Mucosa of gallbladder (tissue), 1 donor: Measurements from ENCODE around the gene SMAD3. TPM values are rescaled to one million over a fixed set of nuclear protein-coding genes. Genes with fewer than 3 reads are reported as not detected.
"Not testable (repeated sequence)": the region's sequence is repeated elsewhere in the genome, so short reads cannot be mapped to it uniquely, and the experiment has no call there.

Source experiments
- DNase-seq: peaks from one replicate; pipeline ENCODE4 v3.0.0-alpha.2; 2020; ENCODE audit warnings: low spot score
- total RNA-seq: library from RNA; stranded (reverse); gene quantifications from one replicate; pipeline ENCODE4 v1.2.1, GENCODE V29; 2021
- donor health status: DM: no; HTN: no; CAD: no.

Gene SMAD3
- total RNA-seq, 1 donor from 2014 or later = 59.0 TPM

DNA sequence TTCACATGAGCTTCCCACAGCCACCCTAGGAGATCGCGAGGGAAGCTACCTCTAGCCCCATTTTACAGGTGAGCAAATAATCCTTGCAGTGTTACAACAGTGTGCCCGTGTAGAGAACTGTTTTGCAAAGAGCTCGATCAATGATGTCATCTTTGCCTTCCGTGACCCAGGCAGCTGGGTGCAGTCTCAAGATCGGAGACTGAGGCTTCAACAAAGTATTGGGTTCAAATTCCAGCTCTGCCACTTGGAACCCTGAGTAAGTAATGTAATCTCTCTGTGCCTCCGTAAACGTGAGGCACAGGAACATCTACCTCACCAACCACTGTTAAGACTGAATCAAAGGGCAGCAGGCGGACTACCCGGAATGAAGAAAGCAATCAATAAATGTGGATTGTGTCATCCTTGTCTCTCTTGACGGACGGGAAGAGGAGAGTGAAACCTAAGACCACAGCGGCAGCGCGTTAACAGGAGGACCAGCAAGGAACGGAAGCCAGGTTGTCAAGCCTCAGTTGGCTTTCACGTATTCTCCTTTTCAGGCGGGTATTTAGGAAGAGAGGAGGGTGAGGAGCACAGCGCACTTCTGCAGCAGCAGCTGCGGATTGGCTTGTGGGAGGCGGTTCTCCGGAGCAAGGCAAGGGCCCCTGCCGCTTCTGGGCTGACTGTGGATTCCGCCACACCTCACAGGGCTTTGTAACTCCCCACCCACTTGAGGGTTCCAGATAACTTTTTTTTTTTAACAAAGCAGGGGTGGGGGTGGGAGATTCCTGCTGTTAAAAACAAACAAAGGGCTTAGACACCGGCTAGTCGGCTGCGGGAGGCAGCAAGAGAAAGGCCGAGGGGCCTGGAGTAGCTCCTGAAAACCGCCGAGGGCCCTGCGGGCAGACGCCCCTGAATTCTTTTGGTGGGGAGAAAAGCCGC lies 1.5 kb upstream of the SMAD3 start:
- DNase-seq = peak; percentile 70

DNA sequence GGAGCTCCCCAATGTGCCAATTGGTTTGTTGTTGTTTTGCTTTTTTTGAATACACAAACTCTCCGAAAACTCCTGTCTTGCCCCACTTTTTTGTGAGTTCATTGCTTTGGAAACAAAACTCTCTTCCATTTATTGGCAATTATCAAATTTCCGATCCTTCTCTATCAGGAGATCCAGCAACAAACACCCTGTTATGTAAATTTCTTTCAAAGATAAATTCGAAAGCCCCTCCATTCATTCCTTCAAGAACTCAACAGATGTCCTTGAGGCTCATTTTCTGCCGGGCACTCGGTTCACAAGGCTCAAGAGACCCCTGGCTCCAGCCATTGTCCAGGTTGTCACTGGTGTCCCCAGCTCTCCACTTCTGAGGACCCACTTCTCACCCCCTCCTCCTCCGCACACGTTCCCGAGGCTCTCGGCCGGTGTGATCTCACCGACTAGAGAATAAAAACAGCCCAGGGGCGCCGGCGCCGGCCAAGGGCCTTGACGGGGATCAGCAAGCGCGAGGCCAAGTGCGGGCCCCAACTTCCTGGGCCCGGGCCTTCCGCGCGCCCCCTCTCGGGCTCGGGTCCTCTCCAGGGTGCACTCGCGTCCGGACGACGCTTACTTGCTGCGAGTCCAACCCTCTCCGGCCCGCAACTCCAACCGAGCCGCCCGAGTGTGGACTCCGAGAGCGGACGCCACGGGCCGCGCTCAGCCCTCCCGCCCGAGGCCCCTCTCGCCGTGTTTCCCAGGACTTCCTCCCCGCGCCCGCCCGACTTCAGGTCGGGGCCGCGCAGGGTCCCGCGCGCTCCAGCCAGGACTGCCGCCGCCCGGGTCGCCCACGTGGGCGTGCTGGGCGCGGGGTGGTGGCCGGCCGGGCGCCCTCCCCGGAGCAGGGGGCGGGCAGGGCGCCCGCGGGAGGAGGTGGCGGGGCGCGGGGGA lies 533 bp upstream of the SMAD3 start:
- no peak for DNase-seq

DNA sequence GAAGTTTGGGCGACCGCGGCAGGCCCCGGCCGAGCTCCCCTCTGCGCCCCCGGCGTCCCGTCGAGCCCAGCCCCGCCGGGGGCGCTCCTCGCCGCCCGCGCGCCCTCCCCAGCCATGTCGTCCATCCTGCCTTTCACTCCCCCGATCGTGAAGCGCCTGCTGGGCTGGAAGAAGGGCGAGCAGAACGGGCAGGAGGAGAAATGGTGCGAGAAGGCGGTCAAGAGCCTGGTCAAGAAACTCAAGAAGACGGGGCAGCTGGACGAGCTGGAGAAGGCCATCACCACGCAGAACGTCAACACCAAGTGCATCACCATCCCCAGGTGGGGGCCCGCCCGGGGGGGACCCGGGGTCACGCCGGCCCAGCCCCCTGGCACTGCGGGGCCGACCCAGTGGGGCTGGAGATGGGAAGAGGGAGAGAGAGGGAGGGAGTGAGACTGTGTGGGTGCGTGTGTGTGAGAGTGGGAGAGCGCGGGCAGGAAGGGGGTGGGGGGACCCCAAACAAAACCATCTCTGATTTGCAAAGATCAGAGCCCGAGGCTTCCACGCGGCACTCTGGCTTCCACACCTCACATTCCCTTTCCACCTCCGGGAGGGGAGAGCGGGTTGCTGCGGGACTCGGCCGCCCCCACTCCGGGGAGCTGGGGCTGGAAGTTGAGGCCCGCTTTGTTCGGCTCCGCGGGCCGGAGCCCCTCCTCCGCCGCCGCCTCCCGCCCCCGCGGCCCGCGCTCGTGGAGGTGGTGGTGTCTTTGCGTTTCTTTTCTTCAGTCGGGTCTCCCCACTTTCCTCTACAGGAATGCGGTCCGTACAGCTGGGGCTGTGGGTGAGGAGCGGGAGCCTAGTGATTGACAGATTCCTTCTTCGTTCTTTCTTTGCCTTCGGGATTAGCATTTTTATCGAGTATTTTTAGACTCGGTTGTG lies 898 bp downstream of the SMAD3 start:
- DNase-seq = no peak

DNA sequence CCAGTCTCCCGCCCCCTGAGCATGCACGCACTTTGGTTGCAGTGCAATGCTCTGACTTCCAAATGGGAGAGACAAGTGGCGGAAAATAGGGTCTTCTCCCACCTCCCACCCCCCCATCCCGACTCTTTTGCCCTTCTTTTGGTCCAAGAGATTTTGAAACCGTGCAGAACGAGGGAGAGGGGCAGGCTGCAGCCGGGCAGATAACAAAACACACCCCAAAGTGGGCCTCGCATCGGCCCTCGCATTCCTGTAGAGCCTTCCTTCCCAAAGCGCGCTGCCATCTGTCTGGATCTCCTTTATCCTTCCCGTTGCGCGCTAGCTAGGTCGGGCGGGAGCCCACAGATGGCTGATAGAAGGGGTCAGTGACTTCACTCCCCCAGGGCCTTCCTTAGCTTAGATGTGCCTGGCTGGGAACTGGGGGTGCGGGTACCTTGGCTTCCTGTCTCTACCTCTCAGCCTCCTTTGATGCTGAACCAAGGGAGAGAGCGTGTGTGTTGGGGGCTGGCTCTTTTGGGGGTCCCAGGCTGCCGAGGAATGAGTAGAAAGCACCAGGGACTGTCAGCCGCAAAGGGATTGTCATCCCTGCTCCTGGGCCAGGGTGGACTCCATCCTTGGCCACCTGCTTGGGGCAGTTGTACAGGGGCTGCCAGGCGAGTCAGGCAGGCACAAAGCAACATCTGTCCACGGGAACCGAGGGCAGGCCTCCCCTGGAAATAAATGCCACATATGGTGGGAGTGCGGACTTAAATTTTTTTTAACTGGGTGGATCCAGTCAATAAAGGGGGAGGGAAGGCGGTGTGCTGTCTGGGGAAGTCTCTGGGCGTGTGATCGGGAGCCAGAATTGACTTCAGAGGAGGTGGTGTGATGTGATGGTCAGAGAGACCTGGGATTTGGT lies 1.8 kb downstream of the SMAD3 start:
- DNase-seq = no peak

DNA sequence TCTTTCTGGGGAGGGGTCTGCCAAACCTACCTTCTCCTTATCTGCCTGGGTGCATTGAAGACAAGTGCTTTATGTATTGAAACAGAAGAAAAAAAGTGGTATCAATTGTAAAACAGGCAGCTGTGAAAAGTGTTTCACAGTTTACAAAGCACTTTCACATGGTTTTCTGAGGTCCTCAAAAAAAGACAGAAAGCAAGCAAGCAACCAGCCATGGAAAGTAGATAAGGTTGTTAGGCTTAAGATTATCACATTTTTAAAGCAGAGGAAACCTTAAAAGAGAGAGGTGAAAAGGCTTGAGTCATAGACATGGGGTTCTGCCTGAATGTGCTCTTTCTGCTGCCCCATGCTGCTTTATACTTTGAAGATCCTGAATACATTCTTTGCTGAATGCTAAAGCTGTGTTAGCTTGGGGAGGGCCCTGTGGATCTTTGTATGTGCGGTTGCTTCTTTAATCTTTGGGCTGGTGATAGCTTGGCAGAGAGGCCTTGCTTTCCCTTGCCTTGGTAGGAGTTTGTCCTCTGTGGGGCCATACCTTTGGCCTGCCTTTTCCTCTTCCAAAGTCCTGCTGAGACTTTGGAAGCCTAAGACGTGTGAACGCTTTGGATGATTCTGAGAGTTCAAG lies 2.6 kb downstream of the SMAD3 start:
- no peak for DNase-seq

DNA sequence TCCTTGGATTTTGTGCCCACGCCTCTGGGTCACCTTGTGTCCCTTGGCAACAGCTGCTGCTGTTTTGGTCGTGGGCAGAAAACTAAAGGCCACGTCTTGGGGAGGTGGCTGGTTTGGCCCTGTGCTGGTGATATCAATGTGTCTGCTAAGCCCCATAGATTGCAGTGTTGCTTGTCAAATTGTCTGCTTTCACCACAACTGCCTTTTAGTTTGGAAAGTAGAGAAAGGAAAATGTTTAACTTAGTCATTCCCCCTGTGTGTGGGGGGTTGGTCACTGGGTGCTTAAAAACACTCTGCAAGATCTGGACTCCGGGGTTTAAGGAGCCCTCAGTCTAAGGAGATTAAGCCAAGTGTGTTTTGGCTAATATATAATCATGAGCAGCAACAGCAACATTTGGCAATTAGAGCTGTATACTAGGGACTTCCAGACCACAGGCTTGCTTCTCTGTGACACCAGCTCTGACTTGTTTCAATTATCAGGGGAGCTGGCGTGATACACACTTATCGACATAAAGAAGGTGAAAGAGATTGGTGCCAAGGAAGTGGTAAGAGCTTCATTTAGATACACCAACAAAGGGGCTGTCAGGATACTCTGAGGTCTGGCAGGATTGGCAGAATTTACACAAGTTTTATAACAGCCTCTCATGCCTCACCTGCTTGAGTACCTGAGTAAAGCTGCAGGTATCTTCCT lies 3.5 kb downstream of the SMAD3 start:
- DNase-seq = no peak

DNA sequence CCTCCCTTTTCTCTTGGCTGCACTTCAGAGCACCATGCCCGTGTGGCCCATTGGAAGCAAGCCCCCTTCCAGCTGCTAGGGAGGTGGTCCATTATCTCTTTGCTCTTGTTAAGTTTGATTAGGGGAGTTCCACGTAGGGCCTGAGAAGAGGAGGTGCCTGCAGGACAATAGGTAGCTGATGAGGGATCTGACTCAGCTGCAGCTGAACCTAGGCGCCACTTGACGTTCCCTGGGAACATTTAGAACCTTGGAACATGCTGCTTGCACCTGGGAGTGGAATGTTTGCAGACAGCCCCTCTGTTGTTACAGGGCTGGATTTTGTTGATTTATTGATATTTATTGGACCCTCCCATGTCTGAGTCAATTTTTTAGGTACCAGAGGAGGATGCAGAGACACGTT lies 4.7 kb downstream of the SMAD3 start:
- DNase-seq = no peak

DNA sequence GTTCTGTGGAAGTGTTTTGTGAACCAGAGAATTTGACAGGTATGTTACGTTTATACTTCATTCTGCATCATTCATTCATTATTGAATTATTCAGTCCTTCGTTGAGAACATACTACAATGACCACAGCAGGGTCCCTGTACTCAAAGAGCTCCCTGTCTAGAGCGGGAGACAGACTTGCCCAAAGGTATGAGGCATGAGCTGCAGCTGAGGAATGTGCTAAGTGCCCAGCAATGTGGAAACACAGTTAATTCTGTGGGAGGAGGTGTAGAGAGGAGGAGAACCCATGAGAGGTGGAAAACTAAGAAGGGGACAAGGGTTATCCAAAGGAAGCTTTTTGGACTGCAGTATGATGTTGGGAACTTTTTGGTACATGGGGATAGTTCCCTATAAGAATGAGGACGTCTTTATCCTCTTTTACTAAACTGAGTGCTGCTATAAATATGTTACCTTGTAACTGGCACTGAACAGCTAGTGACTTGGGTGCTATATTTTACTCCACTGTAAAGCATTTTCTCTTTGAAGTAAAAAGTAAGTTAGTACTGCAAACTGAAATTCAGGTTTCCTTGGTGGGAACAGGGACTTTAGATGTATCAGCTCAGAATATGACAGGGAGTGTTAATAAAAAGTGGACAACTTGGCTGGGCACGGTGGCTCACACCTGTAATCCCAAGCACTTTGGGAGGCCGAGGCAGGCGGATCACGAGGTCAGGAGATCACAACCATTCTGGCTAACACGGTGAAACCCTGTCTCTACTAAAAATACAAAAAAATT lies 5.7 kb downstream of the SMAD3 start:
- no peak for DNase-seq

DNA sequence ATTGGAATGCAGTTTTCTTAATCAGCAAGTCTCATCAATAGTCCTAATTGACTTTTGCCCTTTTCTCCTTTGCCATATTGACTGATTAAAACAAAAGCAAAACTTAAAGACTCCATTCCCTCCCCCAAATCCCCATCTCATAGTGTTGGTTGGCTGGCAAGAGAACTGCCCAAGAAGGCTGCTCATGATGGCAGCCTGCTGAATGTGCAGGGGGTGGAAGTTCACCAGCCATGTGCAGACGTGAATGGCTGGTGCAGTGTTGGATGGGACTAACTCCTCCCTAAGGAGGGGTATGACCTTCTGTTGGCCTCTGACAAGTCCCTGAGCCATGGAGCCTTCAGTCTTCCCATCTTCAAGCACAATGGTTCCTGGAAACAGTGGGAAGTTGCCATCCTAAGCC lies 7.0 kb downstream of the SMAD3 start:
- no peak for DNase-seq

DNA sequence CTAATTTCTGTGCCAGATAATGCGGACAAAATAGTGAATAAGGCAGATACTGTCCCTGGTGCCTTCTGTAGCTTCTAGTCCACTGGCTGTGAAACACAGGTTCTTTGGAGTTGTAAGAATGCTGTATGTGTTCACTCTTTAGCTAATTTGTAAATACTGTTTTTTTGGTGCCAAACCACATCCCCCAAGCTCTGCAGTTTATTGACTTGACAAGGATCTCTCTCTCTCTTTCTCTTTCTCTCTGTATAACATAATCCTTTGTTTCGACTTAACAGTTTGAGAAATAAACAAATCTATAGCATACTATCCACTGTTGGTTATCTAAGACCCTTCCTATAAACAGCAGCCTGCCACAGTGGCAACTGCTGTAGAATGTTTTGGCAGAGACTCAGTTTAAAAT lies 7.6 kb downstream of the SMAD3 start:
- no peak for DNase-seq

DNA sequence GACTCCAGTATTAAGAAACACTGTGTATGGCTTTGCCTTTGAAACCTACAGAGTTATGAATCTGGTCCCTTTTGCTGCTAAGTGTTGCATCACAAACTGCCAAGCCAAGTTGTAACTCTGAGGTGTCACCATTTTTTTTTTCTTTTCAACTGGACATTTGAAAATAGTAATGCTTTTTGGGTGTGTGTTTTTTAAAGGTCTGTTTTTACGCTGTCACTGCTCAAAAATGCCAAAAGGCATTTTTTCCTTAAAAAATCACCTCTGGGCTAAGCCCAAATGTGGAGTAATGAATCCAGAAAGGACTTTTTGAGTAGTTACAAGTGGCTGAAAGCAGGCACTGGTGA lies 9.5 kb downstream of the SMAD3 start:
- DNase-seq = no peak

DNA sequence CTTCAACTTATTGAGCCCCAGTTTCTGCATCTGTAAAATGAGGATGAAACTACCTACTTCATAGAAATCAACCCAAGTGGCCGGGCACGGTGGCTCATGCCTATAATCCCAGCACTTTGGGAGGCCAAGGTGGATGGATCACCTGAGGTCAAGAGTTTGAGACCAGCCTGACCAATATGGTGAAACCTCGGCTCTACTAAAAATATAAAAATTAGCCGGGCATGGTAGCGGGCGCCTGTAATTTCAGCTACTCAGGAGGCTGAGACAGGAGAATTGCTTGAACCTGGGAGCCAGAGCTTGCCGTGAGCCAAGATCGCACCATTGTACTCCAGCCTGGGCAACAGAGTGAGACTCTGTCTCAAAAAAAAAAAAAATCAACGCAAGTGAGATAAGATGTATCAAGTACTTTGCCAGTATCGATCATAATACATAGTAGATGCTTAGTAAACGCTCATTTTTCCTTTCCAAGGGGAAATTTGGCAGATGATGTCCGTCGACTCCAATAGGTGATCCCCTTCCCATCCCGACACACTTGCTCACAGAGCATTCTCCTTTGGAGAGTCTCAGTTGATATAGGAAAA lies 10.2 kb downstream of the SMAD3 start:
- DNase-seq = not testable (repeated sequence)

DNA sequence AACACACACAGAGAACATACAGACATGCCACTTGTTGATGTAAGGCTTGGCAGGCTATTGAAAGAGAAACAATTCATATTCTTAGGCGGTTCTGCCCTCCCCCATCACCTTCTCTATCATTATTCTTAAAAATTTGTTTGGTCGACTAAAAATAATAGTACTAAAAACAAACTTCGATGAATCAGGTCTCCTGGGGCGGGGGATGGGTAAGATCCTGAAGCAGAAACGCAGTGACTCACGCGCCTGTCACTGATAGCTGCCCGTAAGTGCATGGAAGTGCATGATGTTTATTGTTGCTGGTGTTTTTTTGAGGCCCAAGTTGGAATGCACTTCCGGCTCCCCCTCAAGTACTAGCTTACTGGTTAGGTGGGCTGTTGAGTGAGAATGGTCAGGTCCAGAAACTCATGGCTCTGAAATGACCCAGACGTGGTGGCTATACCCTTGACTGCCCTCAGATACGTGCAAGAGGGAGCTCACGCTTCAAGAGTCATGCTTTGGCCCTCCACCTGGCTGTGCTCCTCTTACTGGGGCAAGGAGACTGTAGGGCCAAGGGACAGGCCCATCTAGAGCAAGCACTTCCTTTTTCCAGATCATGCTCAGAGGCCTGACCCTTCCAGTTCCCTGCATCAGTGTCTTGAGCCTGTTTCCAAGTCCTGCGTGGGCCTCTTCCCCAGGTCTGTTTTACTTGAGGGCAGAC lies 10.9 kb downstream of the SMAD3 start:
- no peak for DNase-seq

DNA sequence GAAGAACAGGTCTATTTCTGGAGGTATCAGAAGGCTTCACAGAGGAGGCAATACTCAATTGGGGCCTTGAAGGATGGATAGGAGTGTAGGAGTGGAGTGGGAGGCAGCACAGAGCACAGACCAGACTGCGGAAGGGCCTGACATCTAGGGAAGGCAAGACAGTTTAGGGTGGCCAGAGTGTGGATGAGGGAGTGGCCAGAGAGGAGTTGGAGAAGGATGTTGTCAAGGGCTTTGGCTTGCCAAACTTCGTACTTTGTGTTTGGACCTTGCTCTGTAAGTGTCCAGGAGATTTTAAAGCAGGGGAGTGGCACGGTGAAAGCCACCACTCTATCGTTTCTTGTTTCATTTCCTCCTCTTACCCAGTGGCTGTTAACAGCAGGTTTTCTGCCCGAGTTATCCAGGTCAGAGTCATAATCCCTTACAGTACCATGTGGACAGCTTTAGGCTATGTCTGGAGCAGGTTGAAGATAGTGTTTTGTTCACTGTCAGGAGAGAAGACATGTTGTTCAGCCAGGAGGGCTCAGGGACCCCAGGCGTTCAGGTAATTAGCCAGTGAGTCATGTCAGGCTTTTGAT lies 12.3 kb downstream of the SMAD3 start:
- DNase-seq = no peak

DNA sequence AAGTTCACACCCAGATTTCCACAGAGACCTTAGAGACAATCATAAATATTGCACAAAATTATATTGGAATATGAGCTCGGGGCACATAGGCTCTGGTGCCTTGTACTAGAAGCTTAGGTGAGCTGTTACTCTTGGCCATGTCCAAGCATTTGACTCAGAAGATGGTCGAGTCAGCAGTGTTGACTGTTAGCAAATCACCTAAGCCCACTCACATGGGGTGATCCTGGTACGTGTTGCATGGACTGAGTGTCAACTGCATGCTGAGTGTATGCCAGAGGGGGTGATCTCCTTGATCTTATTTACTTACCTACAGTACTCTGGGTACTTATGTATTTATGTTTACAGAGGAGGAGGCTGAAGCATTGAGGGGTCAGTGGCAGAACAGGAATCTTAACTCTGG lies 14.0 kb downstream of the SMAD3 start:
- no peak for DNase-seq

DNA sequence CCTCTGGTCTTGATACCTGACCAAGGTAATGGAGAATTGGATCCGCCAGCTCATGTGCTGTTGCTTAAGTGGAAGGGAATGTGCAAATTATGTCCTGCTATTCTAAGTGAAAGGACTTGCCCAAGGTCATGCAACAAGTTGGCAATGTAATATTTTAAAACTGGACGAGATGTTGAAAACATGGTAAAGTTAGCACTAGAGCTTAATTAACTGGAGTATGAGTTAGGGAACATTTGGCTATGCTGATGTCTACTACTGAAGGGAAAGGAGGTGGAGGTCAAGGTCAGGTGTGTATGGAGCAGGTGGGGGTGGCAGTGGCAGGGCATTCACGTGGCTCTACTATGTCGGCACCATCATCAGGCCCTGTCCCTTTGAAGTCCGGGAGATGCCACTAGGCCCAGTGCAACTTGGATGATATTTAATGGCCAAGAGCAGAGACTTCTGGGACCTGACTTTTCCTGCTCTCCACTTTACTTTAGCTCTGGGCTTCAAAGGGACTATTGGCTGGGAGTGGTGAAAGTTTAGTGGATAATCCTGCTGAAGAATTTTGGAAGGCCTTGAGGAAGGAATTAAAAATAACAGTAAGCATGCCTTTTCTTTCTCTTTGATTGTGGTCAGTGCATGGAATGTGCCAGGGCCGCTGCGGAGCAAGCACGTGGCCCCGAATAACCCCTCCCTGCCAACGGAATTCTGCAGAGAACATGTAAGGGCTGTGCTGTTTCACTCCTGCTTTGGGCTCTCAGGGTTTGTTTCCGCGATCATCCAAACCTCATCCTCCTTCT lies 14.9 kb downstream of the SMAD3 start:
- peak; percentile 63 for DNase-seq
